Measurements from ENCODE around the gene SLC44A3. TPM values are rescaled to one million over a fixed set of nuclear protein-coding genes. Genes with fewer than 3 reads are reported as not detected.

Gene SLC44A3
- total and polyA plus RNA-seq, 8 donors, result 13.0 to 52.5 (median 23.2) TPM

DNA sequence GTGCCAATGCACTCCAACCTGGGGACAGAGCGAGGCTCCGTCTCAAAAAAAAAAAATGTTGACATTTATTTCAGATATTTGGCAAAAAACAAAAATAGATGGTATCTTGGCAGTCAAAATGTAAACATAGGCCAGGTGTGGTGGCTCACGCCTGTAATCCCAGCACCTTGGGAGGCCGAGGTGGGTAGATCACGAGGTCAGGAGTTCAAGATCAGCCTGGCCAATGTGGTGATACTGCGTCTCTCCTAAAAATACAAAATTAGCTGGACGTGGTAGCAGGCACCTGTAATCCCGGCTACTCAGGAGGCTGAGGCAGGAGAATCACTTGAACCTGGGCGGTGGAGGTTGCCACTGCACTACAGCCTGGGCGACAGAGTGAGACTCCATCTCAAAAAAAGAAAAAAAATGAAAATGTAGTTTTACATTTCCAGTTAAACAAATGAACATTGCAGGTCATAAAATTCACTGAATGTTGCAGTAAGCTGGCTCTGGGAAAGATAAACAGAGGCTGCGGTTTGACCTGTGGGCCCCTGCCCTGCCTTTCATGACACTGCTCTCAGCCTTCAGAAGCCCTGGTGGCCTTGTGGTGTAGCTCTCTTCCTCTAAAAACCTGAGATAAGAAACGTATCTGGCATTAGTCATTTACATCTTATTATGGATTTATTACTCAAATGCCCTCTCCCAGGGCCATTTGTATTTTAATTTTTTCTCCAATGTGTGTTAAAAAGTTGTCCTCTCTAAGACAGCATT lies 12.2 kb upstream of the SLC44A3 start:
- peak overlapping the region in 1 of 4 donors; percentile 33 for H3K27ac ChIP-seq
- FAIRE-seq, result no peak
- ATAC-seq, result peak in 2 of 4 donors; percentile 37 to 44
- no peaks in the 10 kb centered on the region for H3K27me3 ChIP-seq
- 65 to 75% methylated on average over 12 of the region's 12 CpGs for WGBS, 2 donors
- no peaks in the 10 kb centered on the region for H3K36me3 ChIP-seq
- no peak for DNase-seq
- H3K4me3 ChIP-seq, result no peak overlapping the region
- H3K4me1 ChIP-seq, result peaks cover 5 to 16% (median 12%) of the 10 kb centered on the region in 3 donors
- H3K9me3 ChIP-seq, result no peaks in the 10 kb centered on the region
- intact Hi-C loops (cut with DNase I), result loop anchor here in 1 of 3 donors (5.0 to 10.0 kb wide), 2 partner anchors 281 to 323 kb away; no protein-coding TSS in a partner anchor
- TF ChIP-seq, protein P1, sequence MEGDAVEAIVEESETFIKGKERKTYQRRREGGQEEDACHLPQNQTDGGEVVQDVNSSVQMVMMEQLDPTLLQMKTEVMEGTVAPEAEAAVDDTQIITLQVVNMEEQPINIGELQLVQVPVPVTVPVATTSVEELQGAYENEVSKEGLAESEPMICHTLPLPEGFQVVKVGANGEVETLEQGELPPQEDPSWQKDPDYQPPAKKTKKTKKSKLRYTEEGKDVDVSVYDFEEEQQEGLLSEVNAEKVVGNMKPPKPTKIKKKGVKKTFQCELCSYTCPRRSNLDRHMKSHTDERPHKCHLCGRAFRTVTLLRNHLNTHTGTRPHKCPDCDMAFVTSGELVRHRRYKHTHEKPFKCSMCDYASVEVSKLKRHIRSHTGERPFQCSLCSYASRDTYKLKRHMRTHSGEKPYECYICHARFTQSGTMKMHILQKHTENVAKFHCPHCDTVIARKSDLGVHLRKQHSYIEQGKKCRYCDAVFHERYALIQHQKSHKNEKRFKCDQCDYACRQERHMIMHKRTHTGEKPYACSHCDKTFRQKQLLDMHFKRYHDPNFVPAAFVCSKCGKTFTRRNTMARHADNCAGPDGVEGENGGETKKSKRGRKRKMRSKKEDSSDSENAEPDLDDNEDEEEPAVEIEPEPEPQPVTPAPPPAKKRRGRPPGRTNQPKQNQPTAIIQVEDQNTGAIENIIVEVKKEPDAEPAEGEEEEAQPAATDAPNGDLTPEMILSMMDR (IDR thresholded peaks at IDR 0.05), result no peak

DNA sequence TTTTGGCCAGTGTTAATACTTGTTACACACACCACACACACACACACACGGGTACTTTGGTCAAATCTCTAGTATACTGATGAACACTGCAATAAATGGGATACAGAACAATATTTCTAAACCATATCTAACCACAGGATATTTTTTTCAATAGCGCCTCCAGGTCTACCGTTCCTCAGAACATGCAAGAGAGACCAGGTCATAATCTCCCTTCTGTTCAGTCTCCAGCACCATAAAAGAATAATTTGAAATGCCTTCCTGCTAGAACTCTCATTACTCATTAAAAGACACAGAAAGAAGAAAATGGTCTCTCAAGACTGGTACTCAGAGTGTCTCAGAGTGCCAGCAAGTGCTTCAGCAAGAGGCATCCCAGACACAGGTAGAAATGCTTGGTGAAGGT lies 11.5 kb upstream of the SLC44A3 start:
- Histone ChIP-seq H3K27ac (peak overlapping the region in 1 of 4 donors; percentile 33), H3K4me1 (peaks cover 0 to 9% (median 4%) of the 10 kb centered on the region in 3 donors), H3K4me3 (no peak overlapping the region), H3K36me3 (no peaks in the 10 kb centered on the region), H3K9me3 (no peaks in the 10 kb centered on the region), H3K27me3 (no peaks in the 10 kb centered on the region)
- 76% methylated on average over 3 of the region's 3 CpGs for WGBS, 2 donors
- DNase-seq (no peak), ATAC-seq (no peak), FAIRE-seq (no peak)
- TF ChIP-seq, protein P1 (IDR thresholded peaks at IDR 0.05), result no peak
- intact Hi-C loops (cut with DNase I), result loop anchor here in 1 of 3 donors (5.0 to 10.0 kb wide), 2 partner anchors 281 to 324 kb away; no protein-coding TSS in a partner anchor

DNA sequence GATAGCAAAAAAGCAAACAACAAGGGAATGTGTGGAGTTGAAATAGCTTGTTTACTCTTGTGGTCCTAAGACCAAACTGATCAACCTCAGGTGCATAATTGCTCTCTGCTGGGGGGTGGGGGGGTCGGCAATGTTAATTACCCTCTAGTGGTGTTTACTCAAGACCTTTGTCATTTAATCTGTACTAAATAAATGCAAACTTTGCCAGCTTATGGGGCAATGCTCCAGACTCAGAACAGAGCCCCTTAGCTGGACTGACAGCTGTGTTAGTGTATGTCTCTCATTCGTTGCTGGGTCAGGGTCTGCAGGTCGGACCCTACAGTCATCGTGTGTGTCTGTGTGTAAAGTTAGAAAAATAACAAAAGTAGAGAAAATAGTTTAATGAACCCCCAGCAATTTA lies 7.2 kb upstream of the SLC44A3 start:
- H3K27me3 ChIP-seq, result no peaks in the 10 kb centered on the region
- TF ChIP-seq, protein P1 (IDR thresholded peaks at IDR 0.05), result no peak
- no peak overlapping the region for H3K4me3 ChIP-seq
- FAIRE-seq (no peak), ATAC-seq (no peak), DNase-seq (no peak)
- peaks cover 0 to 9% (median 6%) of the 10 kb centered on the region in 3 donors for H3K4me1 ChIP-seq
- WGBS, 2 donors, result 67 to 80% methylated on average over 4 of the region's 4 CpGs
- no peak overlapping the region for H3K27ac ChIP-seq
- intact Hi-C loops (cut with DNase I), result no loop called here
- no peaks in the 10 kb centered on the region for H3K9me3 ChIP-seq
- H3K36me3 ChIP-seq, result no peaks in the 10 kb centered on the region

DNA sequence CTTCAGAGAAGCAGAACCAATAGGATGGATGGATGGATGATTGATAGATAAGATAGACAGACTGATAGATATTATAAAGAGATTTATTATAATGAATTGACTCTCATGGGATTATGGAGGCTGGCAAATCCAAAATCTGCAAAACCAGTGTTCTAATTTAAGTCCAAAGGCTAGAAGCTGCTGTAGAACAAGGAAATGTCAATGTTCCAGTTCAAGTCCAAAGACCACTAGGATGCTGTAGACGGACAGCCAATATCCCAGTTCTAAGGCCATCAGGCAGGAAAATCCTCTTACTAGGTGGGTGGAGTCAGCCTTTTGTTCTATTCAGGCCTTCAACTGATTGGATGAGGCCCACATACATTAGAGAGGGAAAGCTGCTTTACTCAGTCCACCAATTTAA lies 4.1 kb upstream of the SLC44A3 start:
- H3K4me3 ChIP-seq, result no peak overlapping the region
- no peak overlapping the region for H3K27ac ChIP-seq
- ATAC-seq (no peak), DNase-seq (no peak), FAIRE-seq (no peak)
- no peaks in the 10 kb centered on the region for H3K9me3 ChIP-seq
- TF ChIP-seq, protein P1 (IDR thresholded peaks at IDR 0.05), result no peak
- intact Hi-C loops (cut with DNase I), result no loop called here
- no peaks in the 10 kb centered on the region for H3K36me3 ChIP-seq
- 0 to 47% methylated on average over 1 of the region's 1 CpG for WGBS, 2 donors
- H3K4me1 ChIP-seq, result peaks cover 0 to 12% (median 12%) of the 10 kb centered on the region in 3 donors
- H3K27me3 ChIP-seq, result no peaks in the 10 kb centered on the region

DNA sequence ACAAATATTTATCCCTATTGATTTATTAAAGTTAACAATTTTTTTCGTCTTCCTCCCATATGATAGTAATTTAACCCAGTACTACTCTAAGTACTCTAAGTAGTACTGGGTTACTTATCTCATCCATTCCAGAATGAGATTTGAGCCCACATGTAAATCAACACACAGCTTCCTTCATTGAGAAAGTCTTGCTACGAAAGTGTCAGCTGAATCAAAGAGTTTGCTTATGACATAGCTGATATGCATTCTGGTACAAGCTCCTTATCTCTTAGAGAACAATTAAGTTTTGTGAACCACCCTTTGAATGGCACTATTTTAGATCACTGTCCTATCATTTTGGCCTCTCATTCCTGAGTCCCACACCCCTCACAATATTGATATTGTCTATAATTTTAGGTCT lies 2.4 kb upstream of the SLC44A3 start:
- no peak for DNase-seq
- Histone ChIP-seq H3K36me3 (no peaks in the 10 kb centered on the region), H3K4me1 (peaks cover 6 to 22% (median 20%) of the 10 kb centered on the region in 3 donors), H3K4me3 (no peak overlapping the region), H3K27ac (no peak overlapping the region), H3K9me3 (no peaks in the 10 kb centered on the region), H3K27me3 (no peaks in the 10 kb centered on the region)
- no peak for ATAC-seq
- FAIRE-seq, result peak; percentile 20
- TF ChIP-seq, protein P1 (IDR thresholded peaks at IDR 0.05), result no peak
- intact Hi-C loops (cut with DNase I), result no loop called here
- WGBS, 2 donors, result 8 to 17% methylated on average over 2 of the region's 2 CpGs

All from pancreas (tissue), 10 donors.